NCI-H69 (cell line): ENCODE results near the gene TMEM59.

Experiments
- DNase-seq: peaks from one replicate; lab custom pipeline; 2025; lab: John Stamatoyannopoulos, UW

TMEM59 gene

DNA sequence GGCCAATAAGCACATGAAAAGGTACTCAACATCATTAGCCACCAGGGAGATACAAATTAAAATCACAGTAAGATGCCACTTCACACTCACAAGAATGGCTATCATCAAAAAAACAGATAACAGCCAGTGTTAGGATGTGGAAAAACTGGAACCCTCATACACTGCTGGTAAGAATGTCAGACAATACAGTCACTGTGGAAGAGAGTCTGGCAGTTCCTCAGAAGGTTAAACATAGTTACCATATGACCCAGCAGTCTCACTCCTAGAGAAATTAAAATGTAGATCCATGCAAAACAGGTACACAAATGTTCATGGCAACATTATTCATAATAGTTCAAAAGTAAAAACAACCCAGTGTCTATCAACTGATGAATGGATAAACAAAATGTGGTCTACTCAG lies 68.3 kb downstream of the TMEM59 start:
- no peak for DNase-seq

DNA sequence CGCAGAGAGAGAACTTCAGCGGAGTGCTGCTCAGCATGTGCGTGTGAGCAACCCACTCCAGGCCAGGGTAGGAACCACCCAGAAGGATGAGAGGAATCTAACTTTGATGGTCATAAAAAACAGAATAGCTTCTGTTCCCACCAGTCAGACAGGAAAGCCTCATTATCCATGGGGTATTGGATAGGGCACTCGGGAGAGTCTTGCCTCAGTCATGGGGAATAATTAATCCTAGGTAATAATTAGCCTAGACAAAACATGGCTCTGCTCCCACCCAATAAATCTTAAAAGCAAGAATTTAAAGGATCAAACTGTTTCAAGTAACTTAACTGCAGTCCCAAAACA lies 70.3 kb downstream of the TMEM59 start:
- no peak for DNase-seq

DNA sequence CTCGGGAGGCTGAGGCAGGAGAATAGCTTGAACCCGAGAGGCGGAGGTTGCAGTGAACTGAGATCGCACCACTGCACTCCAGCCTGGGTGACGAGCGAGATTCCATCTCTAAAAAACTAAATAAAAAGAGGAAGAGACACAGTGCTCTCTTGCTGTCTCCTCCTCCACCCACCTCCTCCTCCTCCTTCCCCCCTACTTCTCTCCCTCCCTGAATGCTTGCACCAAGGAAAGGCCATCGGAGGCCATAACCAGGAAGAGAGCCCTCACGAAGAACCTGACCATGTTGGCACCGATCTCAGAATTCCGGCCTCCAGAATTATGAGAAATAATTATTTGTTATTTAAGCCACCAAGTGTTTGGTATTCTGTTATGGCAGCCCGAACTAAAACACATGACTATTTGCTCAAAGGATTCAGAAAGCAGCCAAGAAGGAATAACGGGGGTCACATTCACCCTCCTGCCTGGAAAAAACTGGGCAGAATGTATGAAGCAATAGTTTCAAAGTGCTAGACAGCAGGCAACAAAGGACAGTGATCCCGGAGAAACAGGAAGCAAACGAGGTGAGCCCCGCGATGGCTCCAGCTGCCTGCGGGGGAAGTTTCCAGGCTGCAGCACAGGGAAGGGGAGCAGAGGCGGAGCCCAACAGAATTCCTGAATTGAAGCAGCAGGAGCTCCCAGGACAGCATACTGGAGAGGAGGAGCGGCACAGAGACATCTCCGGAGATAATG lies 70.8 kb downstream of the TMEM59 start:
- DNase-seq = peak; percentile 73

DNA sequence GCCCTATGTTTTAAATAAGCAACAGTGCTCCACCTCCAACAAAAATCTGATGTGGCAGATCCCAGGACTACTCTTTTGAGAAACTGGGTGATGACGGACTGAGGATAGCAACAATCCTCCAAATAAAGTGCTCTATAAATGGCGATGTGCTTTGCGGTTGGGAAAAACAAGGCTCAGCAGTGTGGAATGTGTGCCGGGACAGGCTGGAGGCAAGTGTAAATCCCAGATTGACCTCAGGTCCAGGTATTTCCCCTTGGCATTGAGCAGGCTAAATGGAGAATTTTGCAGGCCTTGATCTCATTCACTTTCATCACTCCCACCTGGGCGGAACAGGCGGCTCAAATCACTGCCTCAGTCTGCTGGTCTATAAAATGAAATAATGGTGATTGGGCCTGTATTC lies 71.8 kb downstream of the TMEM59 start:
- no peak for DNase-seq

DNA sequence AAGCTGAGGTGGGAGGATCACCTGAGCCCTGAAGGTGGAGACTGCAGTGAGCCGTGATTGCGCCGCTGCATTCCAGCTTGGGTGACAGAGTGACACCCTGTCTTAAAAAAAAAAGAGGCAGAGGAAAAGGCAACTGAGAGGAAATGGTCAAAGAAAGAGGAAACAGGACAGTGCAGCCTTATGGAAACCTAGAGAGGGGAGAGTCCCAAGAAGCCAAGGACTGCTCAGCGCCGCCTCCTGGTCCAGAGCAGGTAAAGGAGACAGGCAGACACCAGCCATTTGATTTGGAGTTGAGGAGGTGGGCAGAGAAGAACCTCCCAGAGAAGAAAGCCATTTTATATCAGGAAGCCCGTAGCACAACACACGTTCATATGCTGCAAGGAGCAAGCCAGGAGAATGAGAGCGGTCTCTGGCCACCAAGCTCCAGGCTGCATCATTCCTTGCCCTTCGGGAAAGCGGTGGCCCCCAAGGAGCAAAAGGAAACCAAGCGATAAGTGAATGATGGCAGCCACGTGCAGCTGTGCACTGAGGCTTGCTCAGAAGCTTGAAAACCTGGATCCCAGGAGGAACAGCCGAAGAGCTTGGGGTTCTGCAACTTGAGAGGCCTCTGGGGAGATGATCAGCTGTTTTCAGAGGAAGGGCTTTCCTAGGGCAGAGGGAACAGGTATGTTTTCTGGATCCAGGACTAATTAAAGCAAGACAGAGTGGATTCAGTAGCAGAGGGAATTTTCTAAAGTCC lies 73.1 kb downstream of the TMEM59 start:
- DNase-seq = peak; percentile 44
